Measurements from ENCODE around the gene OVCA2.
A peak's percentile ranks its signal among the peaks of the same experiment; 100 is the strongest.

DNA sequence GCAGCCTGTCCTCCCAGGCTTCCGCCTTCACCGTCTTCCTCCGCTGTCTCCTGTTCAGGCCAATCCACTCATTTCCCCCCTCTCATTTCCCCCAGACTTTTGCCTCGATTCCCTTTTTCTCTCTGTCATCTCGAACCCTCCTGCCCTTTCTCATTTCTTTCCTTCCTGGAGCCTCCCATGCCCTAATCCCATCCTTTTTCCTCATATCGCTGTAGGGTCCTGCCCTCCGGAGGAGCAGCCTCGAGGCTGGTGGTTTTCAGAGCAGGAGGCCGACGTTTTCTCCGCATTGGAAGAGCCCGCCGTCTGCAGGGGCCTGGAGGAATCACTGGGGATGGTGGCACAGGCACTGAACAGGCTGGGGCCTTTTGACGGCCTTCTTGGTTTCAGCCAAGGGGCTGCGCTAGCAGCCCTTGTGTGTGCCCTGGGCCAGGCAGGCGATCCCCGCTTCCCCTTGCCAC, 597 bp downstream of the OVCA2 start:
- no peak for TF ChIP-seq GABPA (IDR thresholded peaks at IDR 0.05 in 1 of 2, conservative IDR thresholded peaks at IDR 0.05 in 1 of 2)
- TF ChIP-seq EGR1 (IDR thresholded peaks at IDR 0.05; ENCODE audit: low read depth in 2 of 2): no peak
- TF ChIP-seq, protein P1, sequence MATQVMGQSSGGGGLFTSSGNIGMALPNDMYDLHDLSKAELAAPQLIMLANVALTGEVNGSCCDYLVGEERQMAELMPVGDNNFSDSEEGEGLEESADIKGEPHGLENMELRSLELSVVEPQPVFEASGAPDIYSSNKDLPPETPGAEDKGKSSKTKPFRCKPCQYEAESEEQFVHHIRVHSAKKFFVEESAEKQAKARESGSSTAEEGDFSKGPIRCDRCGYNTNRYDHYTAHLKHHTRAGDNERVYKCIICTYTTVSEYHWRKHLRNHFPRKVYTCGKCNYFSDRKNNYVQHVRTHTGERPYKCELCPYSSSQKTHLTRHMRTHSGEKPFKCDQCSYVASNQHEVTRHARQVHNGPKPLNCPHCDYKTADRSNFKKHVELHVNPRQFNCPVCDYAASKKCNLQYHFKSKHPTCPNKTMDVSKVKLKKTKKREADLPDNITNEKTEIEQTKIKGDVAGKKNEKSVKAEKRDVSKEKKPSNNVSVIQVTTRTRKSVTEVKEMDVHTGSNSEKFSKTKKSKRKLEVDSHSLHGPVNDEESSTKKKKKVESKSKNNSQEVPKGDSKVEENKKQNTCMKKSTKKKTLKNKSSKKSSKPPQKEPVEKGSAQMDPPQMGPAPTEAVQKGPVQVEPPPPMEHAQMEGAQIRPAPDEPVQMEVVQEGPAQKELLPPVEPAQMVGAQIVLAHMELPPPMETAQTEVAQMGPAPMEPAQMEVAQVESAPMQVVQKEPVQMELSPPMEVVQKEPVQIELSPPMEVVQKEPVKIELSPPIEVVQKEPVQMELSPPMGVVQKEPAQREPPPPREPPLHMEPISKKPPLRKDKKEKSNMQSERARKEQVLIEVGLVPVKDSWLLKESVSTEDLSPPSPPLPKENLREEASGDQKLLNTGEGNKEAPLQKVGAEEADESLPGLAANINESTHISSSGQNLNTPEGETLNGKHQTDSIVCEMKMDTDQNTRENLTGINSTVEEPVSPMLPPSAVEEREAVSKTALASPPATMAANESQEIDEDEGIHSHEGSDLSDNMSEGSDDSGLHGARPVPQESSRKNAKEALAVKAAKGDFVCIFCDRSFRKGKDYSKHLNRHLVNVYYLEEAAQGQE (IDR thresholded peaks at IDR 0.05): no peak
- TF ChIP-seq HNF4G (IDR thresholded peaks at IDR 0.05): no peak
- TF ChIP-seq TAF1 (conservative IDR thresholded peaks at IDR 0.05): no peak
- TF ChIP-seq, protein P2, sequence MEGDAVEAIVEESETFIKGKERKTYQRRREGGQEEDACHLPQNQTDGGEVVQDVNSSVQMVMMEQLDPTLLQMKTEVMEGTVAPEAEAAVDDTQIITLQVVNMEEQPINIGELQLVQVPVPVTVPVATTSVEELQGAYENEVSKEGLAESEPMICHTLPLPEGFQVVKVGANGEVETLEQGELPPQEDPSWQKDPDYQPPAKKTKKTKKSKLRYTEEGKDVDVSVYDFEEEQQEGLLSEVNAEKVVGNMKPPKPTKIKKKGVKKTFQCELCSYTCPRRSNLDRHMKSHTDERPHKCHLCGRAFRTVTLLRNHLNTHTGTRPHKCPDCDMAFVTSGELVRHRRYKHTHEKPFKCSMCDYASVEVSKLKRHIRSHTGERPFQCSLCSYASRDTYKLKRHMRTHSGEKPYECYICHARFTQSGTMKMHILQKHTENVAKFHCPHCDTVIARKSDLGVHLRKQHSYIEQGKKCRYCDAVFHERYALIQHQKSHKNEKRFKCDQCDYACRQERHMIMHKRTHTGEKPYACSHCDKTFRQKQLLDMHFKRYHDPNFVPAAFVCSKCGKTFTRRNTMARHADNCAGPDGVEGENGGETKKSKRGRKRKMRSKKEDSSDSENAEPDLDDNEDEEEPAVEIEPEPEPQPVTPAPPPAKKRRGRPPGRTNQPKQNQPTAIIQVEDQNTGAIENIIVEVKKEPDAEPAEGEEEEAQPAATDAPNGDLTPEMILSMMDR (IDR thresholded peaks at IDR 0.05; ENCODE audit: low read depth, low read length, missing input control): peak; percentile 1
- no peak for TF ChIP-seq SP1 (IDR thresholded peaks at IDR 0.05)
- TF ChIP-seq RXRA (IDR thresholded peaks at IDR 0.05): no peak
- TF ChIP-seq, protein P3, sequence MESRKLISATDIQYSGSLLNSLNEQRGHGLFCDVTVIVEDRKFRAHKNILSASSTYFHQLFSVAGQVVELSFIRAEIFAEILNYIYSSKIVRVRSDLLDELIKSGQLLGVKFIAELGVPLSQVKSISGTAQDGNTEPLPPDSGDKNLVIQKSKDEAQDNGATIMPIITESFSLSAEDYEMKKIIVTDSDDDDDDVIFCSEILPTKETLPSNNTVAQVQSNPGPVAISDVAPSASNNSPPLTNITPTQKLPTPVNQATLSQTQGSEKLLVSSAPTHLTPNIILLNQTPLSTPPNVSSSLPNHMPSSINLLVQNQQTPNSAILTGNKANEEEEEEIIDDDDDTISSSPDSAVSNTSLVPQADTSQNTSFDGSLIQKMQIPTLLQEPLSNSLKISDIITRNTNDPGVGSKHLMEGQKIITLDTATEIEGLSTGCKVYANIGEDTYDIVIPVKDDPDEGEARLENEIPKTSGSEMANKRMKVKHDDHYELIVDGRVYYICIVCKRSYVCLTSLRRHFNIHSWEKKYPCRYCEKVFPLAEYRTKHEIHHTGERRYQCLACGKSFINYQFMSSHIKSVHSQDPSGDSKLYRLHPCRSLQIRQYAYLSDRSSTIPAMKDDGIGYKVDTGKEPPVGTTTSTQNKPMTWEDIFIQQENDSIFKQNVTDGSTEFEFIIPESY (IDR thresholded peaks at IDR 0.05): no peak

Data from liver (tissue), 3 donors.